Measurements from ENCODE around the gene NLRC3. TPM values are rescaled to one million over a fixed set of nuclear protein-coding genes. Genes with fewer than 3 reads are reported as not detected.

The NLRC3 gene
- total RNA-seq, 1 experiment from 2014 or later, result 0.15 TPM

DNA sequence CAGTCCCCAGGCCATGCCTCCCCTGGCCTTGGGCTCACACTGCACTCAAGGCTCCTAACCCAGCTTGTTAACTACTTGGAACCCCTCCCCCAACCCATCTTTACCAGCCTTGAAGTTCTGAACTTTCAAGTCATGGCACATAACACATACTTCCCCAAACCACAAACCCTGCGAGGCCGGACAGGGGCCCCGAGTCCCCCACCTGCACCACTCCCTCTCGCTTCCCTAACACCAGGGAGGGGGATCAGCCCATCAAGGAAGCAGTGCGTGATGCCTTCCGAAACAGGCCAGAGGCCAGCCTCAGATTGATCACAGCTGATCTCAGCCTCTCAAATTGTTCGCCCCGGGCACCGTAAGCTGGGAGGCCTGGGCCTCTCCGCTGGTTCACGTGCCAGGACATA lies 3.0 kb upstream of the NLRC3 start:
- ATAC-seq (no peak; the same call in 1 of the 2 replicates), DNase-seq (ENCODE audit: low read depth, low spot score) (no peak)
- Histone ChIP-seq H3K9me3 (ENCODE audit: control insufficient read depth in 1 of 2, insufficient read depth in 1 of 2, low read depth in 1 of 2, low read length in 2 of 2) (no peaks in the 10 kb centered on the region), H3K4me3 (replicated peaks in 1 of 2; ENCODE audit: low read depth in 1 of 2, low read length in 2 of 2) (no peak overlapping the region), H3K9ac (ENCODE audit: low read length) (no peak overlapping the region), H3K4me2 (ENCODE audit: low read length) (no peak overlapping the region), H3K79me2 (ENCODE audit: insufficient read depth, low read length) (no peaks in the 10 kb centered on the region), H3K27me3 (ENCODE audit: insufficient read depth, low read length) (no peaks in the 10 kb centered on the region), H2AFZ (ENCODE audit: low read depth, low read length, poor library complexity, severe bottlenecking) (no peak overlapping the region), H3K9me2 (ENCODE audit: insufficient read depth) (no peaks in the 10 kb centered on the region), H3K4me1 (ENCODE audit: control insufficient read depth in 1 of 2, insufficient read depth in 2 of 2, low read length in 2 of 2) (peaks cover 6 to 9% of the 10 kb centered on the region in 2 experiments), H4K20me1 (ENCODE audit: insufficient read depth) (no peaks in the 10 kb centered on the region), H3K27ac (ENCODE audit: low read depth, low read length) (no peak overlapping the region), H3K36me3 (ENCODE audit: control insufficient read depth in 1 of 2, insufficient read depth in 2 of 2, low read length in 2 of 2) (no peaks in the 10 kb centered on the region; a peak in 1 of 4 replicates)
- intact Hi-C loops (cut with micrococcal nuclease), result no loop called here
- ChIA-PET CTCF (no interaction called here), POLR2A (no interaction called here), RAD21 (ENCODE audit: low non-redundant PET in 1 of 2, low total read pairs in 2 of 2, uncharacterized antibody in 2 of 2, unreplicated experiment in 2 of 2) (no interaction called here)
- TF ChIP-seq SP1 (IDR thresholded peaks at IDR 0.05; ENCODE audit: low read depth) (no peak), POLR2AphosphoS5 (IDR thresholded peaks at IDR 0.05; ENCODE audit: low read depth, low read length) (no peak), POLR2A (IDR thresholded peaks at IDR 0.05; ENCODE audit: borderline replicate concordance, extremely low read depth, insufficient read depth, insufficient read length) (no peak), TCF7L2 (IDR thresholded peaks at IDR 0.05; ENCODE audit: borderline replicate concordance, extremely low read depth, insufficient read depth, insufficient read length) (no peak), EGR1 (IDR thresholded peaks at IDR 0.05; ENCODE audit: low read depth) (no peak), JUND (IDR thresholded peaks at IDR 0.05) (no peak), ZFX (IDR thresholded peaks at IDR 0.05) (no peak)
- TF ChIP-seq, protein P1, sequence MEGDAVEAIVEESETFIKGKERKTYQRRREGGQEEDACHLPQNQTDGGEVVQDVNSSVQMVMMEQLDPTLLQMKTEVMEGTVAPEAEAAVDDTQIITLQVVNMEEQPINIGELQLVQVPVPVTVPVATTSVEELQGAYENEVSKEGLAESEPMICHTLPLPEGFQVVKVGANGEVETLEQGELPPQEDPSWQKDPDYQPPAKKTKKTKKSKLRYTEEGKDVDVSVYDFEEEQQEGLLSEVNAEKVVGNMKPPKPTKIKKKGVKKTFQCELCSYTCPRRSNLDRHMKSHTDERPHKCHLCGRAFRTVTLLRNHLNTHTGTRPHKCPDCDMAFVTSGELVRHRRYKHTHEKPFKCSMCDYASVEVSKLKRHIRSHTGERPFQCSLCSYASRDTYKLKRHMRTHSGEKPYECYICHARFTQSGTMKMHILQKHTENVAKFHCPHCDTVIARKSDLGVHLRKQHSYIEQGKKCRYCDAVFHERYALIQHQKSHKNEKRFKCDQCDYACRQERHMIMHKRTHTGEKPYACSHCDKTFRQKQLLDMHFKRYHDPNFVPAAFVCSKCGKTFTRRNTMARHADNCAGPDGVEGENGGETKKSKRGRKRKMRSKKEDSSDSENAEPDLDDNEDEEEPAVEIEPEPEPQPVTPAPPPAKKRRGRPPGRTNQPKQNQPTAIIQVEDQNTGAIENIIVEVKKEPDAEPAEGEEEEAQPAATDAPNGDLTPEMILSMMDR (IDR thresholded peaks at IDR 0.05 in 2 of 3, conservative IDR thresholded peaks at IDR 0.05 in 1 of 3; ENCODE audit: borderline replicate concordance in 1 of 3, insufficient read depth in 1 of 3, low read depth in 2 of 3, low read length in 2 of 3), result no peak
- no TSS peak for BruUV-seq (replicated peaks)

DNA sequence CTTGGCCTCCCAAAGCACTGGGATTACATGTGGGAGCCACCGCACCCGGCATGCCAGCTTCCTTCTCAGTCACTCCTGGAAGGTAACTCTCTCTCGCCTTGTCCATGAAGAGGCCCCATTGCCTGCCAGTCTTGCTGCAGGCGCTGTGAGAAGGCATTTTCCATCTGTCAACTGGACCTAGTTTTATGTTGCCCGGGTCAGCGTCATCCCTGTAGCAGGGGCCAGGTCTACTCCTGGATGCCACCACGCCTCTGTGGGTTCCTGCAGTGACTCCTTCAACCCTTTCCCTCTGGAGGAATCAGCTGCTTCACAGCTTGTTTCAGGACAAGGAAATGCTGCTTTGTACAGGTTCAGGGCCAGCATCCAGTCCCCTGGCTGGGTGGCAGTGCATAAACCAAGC lies 2.6 kb upstream of the NLRC3 start:
- Histone ChIP-seq H4K20me1 (ENCODE audit: insufficient read depth) (no peaks in the 10 kb centered on the region), H3K9ac (ENCODE audit: low read length) (no peak overlapping the region), H3K27me3 (ENCODE audit: insufficient read depth, low read length) (no peaks in the 10 kb centered on the region), H3K9me2 (ENCODE audit: insufficient read depth) (no peaks in the 10 kb centered on the region), H3K4me1 (ENCODE audit: control insufficient read depth in 1 of 2, insufficient read depth in 2 of 2, low read length in 2 of 2) (peaks cover 6 to 9% of the 10 kb centered on the region in 2 experiments), H3K79me2 (ENCODE audit: insufficient read depth, low read length) (no peaks in the 10 kb centered on the region), H3K36me3 (ENCODE audit: control insufficient read depth in 1 of 2, insufficient read depth in 2 of 2, low read length in 2 of 2) (no peaks in the 10 kb centered on the region; a peak in 1 of 4 replicates), H2AFZ (ENCODE audit: low read depth, low read length, poor library complexity, severe bottlenecking) (no peak overlapping the region), H3K4me2 (ENCODE audit: low read length) (no peak overlapping the region), H3K27ac (ENCODE audit: low read depth, low read length) (no peak overlapping the region), H3K9me3 (ENCODE audit: control insufficient read depth in 1 of 2, insufficient read depth in 1 of 2, low read depth in 1 of 2, low read length in 2 of 2) (no peaks in the 10 kb centered on the region), H3K4me3 (replicated peaks in 1 of 2; ENCODE audit: low read depth in 1 of 2, low read length in 2 of 2) (no peak overlapping the region)
- ATAC-seq (no peak; the same call in 1 of the 2 replicates), DNase-seq (ENCODE audit: low read depth, low spot score) (no peak)
- ChIA-PET CTCF (no interaction called here), RAD21 (ENCODE audit: low non-redundant PET in 1 of 2, low total read pairs in 2 of 2, uncharacterized antibody in 2 of 2, unreplicated experiment in 2 of 2) (no interaction called here), POLR2A (no interaction called here)
- intact Hi-C loops (cut with micrococcal nuclease), result no loop called here
- BruUV-seq (replicated peaks), result no TSS peak
- no peak for TF ChIP-seq ZNF274 (IDR thresholded peaks at IDR 0.05; ENCODE audit: low read depth, low read length)
- TF ChIP-seq SRF (IDR thresholded peaks at IDR 0.05; ENCODE audit: low read depth), result no peak
- TF ChIP-seq, protein P1 (IDR thresholded peaks at IDR 0.05 in 2 of 3, conservative IDR thresholded peaks at IDR 0.05 in 1 of 3; ENCODE audit: borderline replicate concordance in 1 of 3, insufficient read depth in 1 of 3, low read depth in 2 of 3, low read length in 2 of 3), result no peak
- TF ChIP-seq, protein P2, sequence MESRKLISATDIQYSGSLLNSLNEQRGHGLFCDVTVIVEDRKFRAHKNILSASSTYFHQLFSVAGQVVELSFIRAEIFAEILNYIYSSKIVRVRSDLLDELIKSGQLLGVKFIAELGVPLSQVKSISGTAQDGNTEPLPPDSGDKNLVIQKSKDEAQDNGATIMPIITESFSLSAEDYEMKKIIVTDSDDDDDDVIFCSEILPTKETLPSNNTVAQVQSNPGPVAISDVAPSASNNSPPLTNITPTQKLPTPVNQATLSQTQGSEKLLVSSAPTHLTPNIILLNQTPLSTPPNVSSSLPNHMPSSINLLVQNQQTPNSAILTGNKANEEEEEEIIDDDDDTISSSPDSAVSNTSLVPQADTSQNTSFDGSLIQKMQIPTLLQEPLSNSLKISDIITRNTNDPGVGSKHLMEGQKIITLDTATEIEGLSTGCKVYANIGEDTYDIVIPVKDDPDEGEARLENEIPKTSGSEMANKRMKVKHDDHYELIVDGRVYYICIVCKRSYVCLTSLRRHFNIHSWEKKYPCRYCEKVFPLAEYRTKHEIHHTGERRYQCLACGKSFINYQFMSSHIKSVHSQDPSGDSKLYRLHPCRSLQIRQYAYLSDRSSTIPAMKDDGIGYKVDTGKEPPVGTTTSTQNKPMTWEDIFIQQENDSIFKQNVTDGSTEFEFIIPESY (IDR thresholded peaks at IDR 0.05; ENCODE audit: extremely low read depth, insufficient replicate concordance, low read length), result no peak
- no peak for TF ChIP-seq SP1 (IDR thresholded peaks at IDR 0.05; ENCODE audit: low read depth)
- TF ChIP-seq, protein P3, sequence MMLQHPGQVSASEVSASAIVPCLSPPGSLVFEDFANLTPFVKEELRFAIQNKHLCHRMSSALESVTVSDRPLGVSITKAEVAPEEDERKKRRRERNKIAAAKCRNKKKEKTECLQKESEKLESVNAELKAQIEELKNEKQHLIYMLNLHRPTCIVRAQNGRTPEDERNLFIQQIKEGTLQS (IDR thresholded peaks at IDR 0.05), result no peak
- TF ChIP-seq EGR1 (IDR thresholded peaks at IDR 0.05; ENCODE audit: low read depth), result no peak
- no peak for TF ChIP-seq CBX3 (IDR thresholded peaks at IDR 0.05; ENCODE audit: low read depth)
- no peak for TF ChIP-seq EZH2phosphoT487 (IDR thresholded peaks at IDR 0.05; ENCODE audit: borderline replicate concordance)
- no peak for TF ChIP-seq POLR2A (IDR thresholded peaks at IDR 0.05; ENCODE audit: borderline replicate concordance, extremely low read depth, insufficient read depth, insufficient read length)
